NCI-H1694 treated with DMSO at 0.1 percent for 48 hours (cell line): ENCODE data around the gene SHCBP1.

Experiments
- DNase-seq: peaks from one replicate; lab custom pipeline; 2025; lab: John Stamatoyannopoulos, UW

Gene SHCBP1

DNA sequence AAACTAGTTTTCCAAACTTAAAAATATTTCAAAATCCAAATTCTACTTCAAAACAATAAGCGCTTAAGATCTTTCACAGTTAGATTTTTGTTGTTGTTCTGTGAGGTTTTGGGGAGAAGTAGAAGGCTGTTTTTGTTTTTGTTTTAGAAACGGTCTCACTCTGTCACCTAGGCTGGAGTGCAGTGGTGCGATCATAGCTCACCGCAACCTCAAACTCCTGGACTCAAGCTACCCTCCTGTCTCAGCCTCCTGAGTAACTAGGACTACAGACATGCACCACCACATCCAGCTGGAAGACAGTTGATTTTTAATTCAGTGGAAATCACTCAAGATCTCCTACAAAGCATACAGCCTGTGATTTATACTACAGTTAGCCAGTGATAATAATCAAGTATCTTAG lies 2.7 kb downstream of the SHCBP1 start:
- no peak for DNase-seq

DNA sequence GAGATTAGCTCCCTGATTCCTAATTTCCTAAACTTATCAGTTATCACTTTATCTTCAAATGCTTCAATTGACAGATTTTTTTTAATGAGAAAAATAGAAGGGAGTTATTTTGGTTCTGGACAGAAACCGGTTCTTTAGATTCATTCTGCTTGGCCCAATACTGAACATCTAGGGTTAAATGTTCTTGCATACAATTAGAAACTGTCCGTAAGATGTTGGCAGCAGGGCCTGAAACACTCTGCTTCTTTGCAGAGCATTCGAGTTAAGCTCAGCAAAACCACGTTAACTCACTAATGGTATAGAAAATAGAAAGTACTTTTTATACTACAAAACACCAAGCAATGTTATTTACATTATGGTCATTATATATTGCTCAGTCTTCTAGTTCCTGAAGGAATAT lies 7.2 kb downstream of the SHCBP1 start:
- no peak for DNase-seq

DNA sequence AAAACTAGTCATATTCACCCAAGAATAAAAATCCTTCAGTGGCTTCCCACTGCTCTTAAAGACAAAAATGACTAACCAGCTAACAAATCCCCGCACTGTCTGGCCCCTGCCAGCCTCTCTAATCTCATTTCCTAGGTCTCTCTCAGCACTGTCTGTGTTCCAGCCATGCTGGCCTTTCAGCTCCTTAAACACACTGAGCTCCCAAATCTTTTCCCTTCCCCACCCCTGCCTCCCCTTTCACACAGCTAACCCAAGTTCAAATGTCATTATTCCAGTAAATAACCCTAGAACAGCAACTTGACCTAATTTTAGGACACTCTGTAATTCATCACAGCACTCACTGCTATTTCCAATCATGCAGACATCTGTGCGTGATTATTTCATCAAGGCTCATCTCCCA lies 7.8 kb downstream of the SHCBP1 start:
- DNase-seq, result no peak

DNA sequence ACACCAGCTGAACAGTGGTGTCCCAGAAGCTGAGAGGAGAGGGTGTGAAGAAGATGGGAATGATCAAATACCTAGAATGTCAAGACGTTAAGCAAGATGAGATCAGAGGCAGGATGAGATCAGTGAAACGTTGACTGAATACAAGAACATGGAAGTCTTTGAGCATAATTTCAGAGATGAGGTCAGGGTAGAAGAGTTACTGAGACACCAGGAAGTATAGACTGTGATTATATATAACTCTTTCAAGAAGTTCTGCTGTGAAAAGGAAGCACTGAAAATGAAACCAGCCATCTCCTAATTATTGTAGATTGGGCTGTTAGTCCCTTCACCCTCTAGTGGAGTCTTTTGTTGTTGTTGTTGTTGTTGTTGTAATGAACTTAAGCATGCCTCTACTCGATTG lies 9.1 kb downstream of the SHCBP1 start:
- no peak for DNase-seq

DNA sequence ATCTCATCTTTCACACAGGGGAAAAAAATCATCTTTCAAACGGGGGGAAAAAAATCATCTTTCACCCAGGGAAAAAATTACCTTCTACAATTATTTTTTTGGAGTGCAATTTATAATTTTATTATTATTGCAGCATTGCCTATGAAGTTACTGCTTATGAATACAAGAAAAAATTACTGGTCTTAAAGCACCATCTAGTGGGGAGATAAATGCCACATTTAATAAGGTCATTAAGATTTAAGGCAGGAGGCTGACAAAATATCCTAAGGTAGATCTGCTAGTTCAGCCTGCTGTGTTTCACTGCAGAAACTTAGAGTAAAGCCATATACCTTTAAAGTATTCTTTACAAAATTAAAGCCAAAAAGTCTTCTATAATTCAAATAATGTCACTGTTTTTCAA lies 13.7 kb downstream of the SHCBP1 start:
- DNase-seq, result peak; percentile 24

DNA sequence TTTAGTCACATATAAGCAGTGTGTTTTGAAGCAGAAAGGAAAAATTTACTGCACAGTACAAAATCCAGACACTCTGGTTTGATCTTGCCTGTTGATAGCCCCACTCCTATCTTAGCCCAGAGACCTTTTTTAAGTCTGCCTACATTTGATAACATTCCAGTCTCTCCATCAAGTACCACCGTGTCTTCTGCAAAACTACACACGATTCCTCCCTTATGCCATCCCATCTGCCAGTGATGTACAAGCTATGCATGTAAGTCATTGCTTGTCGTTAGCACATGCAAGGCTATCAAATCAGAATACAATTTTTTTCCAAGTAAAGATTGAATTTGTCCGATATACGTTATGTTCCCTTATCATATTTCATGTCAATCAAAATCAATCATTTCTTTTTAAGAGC lies 14.9 kb downstream of the SHCBP1 start:
- no peak for DNase-seq

DNA sequence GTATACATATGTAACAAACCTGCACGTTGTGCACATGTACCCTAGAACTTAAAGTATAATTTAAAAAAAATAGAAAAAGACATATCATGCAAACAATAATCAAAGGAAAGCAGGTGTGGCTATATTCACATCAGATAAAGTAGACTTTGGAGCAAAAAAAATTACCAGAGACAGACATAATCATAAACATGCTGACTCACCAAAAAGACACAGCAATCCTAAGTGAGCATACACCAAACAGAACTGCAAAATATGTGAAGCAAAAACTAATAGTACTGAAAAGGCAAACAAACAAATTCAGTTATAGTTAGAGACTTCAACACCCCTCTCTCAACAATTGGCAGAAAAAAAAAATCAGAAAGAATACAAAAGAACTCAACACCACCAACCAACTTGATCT lies 29.9 kb downstream of the SHCBP1 start:
- DNase-seq, result no peak

DNA sequence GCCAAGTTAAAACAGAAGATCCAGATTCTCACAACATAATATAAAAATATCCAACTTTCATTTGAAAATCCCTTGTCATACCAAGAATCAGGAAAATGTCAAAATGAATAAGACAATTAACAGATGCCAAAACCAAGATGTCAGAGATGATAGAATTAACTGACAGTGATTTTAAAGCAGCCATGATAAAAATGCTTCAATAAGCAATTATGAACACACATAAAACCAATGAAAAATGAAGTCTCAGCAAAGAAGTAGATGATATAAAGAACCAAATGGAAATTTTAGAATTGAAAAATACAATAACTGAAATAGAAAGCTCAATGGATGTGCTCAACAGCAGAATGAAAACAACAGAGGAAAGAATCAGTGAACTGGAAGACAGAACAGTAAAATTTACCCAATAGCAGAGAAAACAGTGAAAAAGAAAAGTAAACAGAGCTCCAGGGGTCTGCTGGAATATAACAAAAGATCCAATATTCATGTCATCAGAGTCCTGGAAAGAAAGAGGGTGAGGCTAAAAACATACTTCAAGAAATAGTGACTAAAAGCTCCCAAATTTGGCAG lies 35.1 kb downstream of the SHCBP1 start:
- DNase-seq, result no peak

DNA sequence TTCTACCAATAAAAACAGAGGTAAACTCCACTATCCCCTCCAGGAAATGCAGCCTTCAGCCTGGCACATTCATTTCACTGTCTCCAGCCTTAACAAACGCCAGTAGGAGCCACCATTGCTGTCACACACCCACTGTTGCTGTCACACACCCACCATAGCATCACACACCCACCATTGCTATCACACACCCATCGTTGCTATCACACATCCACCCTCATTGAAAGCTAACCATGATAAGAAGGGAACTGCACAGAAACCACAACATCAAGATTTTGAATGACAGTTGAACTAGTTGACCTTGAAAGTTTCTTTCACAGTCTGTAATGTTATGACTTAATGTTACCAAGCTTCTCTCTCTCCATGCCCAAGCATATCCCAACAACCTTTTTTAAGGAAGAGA lies 38.1 kb downstream of the SHCBP1 start:
- no peak for DNase-seq

DNA sequence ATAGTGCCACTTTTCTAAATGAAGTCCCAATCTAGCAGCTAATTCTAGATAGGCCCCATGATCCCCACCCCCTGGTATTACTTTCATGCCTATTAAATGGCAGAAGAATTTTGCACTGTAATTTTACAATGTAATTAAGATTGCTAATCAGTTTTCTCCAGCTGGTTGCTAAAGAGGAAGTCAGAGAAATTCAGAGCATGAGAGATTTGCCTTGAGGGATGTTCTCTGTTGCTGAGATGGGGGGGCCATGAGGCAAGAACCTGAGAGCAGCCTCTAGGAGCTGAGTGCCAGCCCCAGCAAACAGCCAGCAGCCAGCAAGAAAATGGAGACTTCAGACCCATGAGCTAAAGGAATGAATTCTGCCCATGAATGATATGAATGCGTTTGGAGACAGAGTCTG lies 38.9 kb downstream of the SHCBP1 start:
- DNase-seq, result no peak

DNA sequence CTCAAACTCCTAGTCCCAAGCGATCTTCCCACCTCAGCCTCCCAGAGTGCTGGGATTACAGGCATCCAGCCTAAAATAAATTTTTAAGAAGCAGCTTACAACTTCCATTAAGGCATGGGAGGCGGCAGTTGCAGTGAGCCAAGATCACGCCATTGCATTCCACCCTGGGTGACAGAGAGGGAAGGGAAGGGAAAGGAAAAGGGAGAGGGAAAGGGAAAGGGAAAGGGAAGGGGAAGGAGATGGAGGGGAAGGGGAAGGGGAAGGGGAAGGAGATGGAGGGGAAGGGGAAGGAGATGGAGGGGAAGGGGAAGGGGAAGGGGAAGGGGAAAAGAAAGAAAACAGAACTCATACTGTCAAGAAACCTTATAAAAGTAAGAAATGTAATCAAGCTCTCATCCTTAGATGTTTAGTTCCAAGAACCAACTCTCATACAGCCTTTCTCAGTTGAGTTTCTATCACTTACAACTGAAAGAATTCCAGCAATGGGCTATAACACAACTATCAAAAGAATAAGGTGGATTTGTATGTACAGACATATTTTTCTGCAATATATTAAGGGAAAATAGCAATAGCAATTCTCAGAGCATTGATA lies 43.1 kb downstream of the SHCBP1 start:
- DNase-seq, result no peak

DNA sequence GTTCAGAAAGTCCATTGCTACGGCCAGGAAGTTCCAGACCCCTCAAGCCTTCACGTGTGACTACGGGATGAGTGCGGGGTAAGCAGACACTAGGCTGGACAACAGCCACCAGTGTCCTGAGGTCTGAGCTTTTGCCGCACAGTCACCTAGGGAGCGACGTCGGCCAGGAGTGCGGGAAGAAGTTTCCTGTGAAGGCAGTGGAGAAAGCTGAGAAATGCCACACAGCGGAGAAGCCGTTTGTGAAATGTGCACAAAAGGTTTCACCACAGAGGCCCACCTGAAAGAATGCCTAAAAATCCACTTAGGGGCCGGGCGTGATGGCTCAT lies 47.4 kb downstream of the SHCBP1 start:
- DNase-seq, result no peak

DNA sequence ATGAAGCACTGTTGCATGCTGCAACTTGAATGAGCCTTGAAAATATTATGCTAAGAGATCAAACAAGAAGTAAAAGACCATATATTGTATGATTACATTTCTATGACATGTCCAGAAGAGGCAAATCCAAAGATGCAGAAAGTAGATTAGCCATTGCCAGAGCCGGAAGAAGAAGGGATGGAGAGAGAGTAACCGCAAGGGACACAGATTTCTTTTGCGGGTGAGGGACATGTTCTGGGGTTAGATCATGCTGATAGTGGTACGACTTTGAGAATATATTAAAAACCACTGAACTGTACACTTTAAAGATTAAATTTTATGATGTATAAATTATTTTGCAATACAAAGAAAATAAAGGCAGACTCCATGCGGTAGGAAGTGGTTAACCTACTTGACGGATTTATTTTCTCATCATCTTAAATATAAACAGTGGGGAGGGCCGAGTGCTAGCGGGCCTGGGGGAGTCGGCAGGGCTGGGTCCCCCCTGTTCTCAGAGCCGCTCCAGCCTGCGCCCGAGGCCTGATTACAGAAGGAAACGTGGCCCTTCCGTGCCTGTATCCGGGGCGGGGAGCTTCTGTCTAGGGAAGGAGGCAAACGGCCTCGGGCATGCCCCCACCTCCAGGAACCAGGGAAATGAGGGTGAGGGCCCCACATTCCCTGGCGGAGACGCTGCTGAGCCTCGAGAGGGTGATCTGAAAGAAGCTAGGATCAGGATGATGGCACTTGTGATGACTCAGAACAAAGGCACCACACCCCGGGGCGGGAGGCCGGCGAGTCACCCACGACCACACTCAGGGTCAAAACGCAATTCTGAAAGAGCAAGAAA lies 48.0 kb downstream of the SHCBP1 start:
- no peak for DNase-seq

DNA sequence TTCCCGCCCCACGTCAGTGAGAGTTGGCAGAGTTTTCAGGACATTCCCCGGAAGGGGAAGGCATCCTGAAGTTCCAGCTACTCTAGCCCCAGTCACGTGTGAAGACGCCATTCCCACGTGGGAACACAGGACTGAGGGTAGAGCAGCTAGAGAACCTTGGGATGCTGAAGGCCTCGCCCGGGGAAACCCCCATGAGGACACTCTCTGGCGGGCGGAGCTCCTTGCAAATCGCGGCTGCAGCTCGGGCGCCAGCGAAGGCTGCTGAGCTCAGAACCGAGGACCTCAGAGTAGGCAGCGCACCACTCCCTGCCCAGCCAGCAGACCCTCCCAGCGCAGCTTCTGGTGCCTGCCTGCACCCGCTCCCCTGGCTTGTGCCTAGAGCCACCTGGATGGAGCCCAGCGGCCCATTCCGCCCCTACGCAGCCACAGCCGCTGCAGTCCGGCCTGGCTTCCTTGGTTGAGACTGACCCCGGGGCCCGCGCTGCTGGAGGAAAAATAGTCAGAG lies 51.9 kb downstream of the SHCBP1 start:
- DNase-seq, result no peak

DNA sequence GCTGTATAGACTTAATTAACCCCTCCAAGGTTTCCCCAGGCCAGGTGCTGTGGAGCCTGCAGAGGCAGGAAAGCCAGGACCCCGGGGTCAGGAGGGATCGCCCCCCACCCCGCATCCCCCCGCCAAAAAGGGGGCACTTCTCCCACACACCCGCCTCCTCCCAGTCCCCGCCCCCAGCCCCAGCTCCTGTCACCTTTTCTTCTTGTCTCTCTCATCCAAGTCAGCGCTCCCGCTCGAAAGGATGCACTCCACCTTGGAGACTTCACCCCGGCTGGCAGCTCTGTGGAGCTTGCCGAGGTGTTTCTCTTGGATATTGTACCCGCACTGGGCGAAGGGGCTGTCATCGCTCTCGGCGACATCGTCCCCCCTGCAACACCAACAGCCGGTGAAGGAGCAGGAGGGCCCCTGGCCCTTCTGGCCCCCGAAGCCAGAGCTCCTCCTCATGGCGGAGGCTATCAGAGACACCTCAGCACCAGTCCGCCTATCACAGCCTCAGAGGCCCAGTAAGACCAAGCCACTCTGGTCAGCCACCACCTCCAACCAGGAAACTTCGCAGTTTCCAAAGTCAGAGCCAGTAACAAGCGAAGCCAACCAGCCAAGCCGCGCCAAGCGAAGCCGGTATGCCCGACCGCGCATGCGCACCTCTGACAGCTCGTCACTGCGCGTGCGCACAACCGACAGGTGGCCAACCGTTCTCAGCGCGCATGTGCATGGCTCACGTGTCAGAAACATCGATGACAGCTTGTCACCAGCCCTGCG lies 52.5 kb downstream of the SHCBP1 start:
- no peak for DNase-seq

DNA sequence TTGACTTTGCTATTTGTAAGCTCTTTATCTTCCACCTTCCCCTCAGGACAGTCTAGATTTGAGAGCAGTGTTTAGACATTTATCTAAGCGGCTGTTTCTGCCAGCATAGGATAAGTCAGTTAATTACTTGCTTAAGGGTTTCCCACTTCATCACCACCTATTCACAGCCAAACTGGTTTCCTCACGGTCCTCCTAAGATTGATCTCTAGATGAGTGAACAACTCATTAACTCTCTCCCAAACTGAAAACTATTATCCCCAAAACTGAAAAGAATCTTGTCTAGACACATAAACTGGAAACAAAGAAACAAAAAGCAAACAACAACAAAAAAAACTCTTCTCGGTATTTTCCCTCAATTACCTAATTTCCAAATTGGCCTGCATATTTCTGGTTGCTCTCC lies 58.2 kb downstream of the SHCBP1 start:
- DNase-seq, result no peak

DNA sequence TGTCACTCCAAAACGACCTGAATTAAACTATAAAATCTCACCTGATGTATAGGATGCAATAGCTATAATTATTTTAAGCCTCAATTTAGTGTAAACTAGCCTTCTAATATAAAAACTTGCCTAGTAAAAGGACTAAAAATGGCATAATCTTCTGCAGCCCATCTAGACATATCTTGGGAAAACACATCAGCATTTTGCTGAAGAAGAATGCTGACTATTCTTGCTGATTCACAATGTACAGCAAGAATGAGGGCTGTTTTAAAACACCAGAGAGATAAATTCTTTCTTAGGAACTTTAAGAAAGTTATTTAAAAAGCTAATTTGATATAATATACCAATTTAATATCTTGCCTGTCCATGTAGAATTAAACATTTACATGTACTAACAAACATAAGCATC lies 63.2 kb downstream of the SHCBP1 start:
- DNase-seq, result no peak

DNA sequence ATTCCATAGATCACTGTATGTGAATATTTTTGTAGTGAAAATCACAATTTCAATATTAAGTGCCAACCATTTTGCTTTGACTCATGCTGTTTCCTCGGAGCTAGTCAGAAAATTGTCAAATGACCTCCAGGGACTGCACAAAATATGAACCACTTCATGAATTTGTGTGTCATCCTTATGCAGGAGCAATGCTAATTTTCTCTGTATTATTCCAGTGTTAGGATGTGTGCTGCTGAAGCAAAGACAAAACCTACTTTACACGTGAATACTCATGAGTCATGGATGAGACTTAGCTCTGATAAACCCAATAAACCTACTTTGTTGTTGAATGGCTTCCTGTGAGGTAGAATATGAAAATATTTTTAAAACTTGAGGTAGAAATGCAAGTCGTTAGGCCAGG lies 65.2 kb downstream of the SHCBP1 start:
- no peak for DNase-seq

DNA sequence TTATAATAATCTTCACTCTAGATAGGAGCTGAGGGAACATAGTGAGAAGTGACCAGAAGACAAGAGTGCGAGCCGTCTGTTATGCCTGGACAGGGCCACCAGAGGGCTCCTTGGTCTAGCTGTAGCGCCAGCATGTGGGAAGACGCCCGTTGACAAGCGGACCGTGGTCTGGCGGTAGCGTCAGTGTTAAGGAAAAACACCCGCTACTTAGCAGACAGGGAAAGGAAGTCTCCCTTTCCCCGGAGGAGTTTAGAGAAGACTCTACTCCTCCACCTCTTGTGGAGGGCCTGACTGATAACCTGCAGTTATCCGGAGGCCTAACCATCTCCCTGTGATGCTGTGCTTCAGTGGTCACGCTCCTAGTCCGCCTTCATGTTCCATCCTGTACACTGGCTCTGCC lies 66.7 kb downstream of the SHCBP1 start:
- peak; percentile 1 for DNase-seq

DNA sequence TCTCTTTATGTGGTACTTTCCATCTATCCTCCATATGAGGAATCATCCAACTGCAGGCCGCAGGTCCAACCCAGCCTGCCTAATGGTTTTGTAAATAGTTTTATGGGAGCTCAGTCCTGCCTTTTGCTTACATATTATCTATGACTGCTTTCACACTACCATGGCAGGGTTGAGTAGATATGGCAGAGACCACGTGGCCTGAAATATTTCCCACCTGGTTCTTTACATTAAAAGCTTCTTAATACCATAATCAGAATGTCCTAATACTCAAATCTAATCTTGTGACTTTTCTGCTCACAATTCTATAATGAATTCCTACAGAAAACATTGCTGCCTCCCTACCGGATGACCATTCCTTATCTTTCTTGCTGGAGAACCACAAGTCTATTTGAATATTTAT lies 71.7 kb downstream of the SHCBP1 start:
- no peak for DNase-seq
